ENCODE measurements around the gene TBC1D19. TPM values are rescaled to one million over a fixed set of nuclear protein-coding genes. Genes with fewer than 3 reads are reported as not detected.

TBC1D19 gene
- total and polyA plus RNA-seq, 9 of the 15 experiments (the other 6 are each of a cell fraction or from before 2014, with no cell fraction given) = 0.73 to 5.6 (median 3.7) TPM

GRCh38 chr4:26732356-26732755, 148.5 kb downstream of the TBC1D19 start:
- no peak overlapping the region for H3K4me3 ChIP-seq
- H3K9me1 ChIP-seq (ENCODE audit: control insufficient read depth, insufficient read depth, low read length) = no peaks in the 10 kb centered on the region
- in situ Hi-C loops (cut with MboI) = no loop called here
- no peaks in the 10 kb centered on the region for H3K4me1 ChIP-seq (replicated peaks in 1 of 2; ENCODE audit: control insufficient read depth in 2 of 2, insufficient read depth in 2 of 2, low read length in 2 of 2)
- ATAC-seq (no peak), DNase-seq (ENCODE audit: extremely low read depth in 1 of 4, low spot score in 3 of 4) (no peak), FAIRE-seq (no peak)
- H3K4me2 ChIP-seq (ENCODE audit: insufficient read depth, low read length) = no peak overlapping the region
- WGBS (ENCODE audit: insufficient coverage, low coverage, missing lambda C conversion rate) = 54% methylated on average over 3 of the region's 3 CpGs
- no peaks in the 10 kb centered on the region for H3K9me3 ChIP-seq (replicated peaks; ENCODE audit: control insufficient read depth, insufficient read depth, low read depth, low read length)
- H3K27ac ChIP-seq (ENCODE audit: extremely low read depth, low read depth, low read length) = no peak overlapping the region
- ChIA-PET POLR2A (interaction anchor here (0.6 to 1.4 kb wide), 4 partner anchors 10 to 25 kb away, joined by 3 to 6 read pairs (median 4); no protein-coding TSS in a partner anchor), CTCF (ENCODE audit: low intra/inter-chr PET ratio) (no interaction called here)
- H2AFZ ChIP-seq (ENCODE audit: low read depth, low read length) = no peak overlapping the region
- BruUV-seq (replicated peaks) = no TSS peak
- H3K9ac ChIP-seq (ENCODE audit: insufficient read depth in 1 of 2, low read depth in 2 of 2, low read length in 2 of 2) = no peak overlapping the region
- no peaks in the 10 kb centered on the region for H3K27me3 ChIP-seq (ENCODE audit: control insufficient read depth in 2 of 2, insufficient read depth in 2 of 2, low read length in 2 of 2)
- no peaks in the 10 kb centered on the region for H3K79me2 ChIP-seq (ENCODE audit: control insufficient read depth, insufficient read depth, low read length)
- H4K20me1 ChIP-seq (replicated peaks; ENCODE audit: control insufficient read depth, insufficient read depth, low read length) = no peaks in the 10 kb centered on the region
- intact Hi-C loops (cut with micrococcal nuclease) = loop anchor here (10.0 kb wide), 1 partner anchor 122 kb away; no protein-coding TSS in a partner anchor
- no peaks in the 10 kb centered on the region for H3K36me3 ChIP-seq (ENCODE audit: control insufficient read depth, insufficient read depth, low read length)
- TF ChIP-seq SRF (CRISPR knock-in tag; IDR thresholded peaks at IDR 0.05) (no peak), ZNF431 (CRISPR knock-in tag; IDR thresholded peaks at IDR 0.05) (no peak), RUNX1 (IDR thresholded peaks at IDR 0.05; ENCODE audit: low read depth) (no peak), ZNF24 (IDR thresholded peaks at IDR 0.05) (no peak), ZNF274 (IDR thresholded peaks at IDR 0.05; ENCODE audit: borderline replicate concordance, low read depth, low read length) (no peak), ZMIZ1 (IDR thresholded peaks at IDR 0.05; ENCODE audit: low read depth in 2 of 2, low read length in 2 of 2) (no peak), FUS (optimal IDR thresholded peaks at IDR 0.05; ENCODE audit: low read depth, low read length) (no peak), MEF2D (tag; conservative IDR thresholded peaks at IDR 0.05; ENCODE audit: low read depth) (no peak), NR1H2 (CRISPR knock-in tag; IDR thresholded peaks at IDR 0.05) (no peak), ZNF518B (CRISPR knock-in tag; IDR thresholded peaks at IDR 0.05) (no peak), NBN (IDR thresholded peaks at IDR 0.05; ENCODE audit: low read depth) (no peak), FOXP4 (CRISPR knock-in tag; IDR thresholded peaks at IDR 0.05; ENCODE audit: borderline replicate concordance) (no peak), ARNT (IDR thresholded peaks at IDR 0.05) (no peak), ZBTB7A (IDR thresholded peaks at IDR 0.05; ENCODE audit: borderline replicate concordance, control insufficient read depth, low read depth, low read length) (no peak), SMARCE1 (IDR thresholded peaks at IDR 0.05) (no peak)
